Endothelial cell of umbilical vein (primary cell): Measurements from ENCODE around the gene ZNF776. TPM values are rescaled to one million over a fixed set of nuclear protein-coding genes. Genes with fewer than 3 reads are reported as not detected.

Source experiments
- BruUV-seq: library from RNA; stranded (reverse); fragments of 400-500 nt; replicated peaks from 2 replicates; lab custom pipeline; 2021; lab: Mats Ljungman, UMichigan
- CTCF ChIA-PET: fragments of 300-600, 350-600 bp; sonication (Branson Sonifier 250); formaldehyde crosslinking; loops from one replicate; lab custom pipeline; 2021; ENCODE audit warnings: antibody characterized with exemption, inconsistent platforms; lab: Charles Lee
- POLR2A ChIA-PET: fragments of 300-600, 350-600 bp; sonication (Branson Sonifier 250); formaldehyde crosslinking; loops from one replicate; lab custom pipeline; 2021; ENCODE audit warnings: antibody characterized with exemption, inconsistent platforms; lab: Charles Lee
- DNase-seq: peaks from one replicate; pipeline ENCODE4 v3.0.0-alpha.2; 2011; ENCODE audit warnings: low read depth, low spot score
- FAIRE-seq: peaks from 2 replicates; lab custom pipeline; 2011; peaks lifted over from hg19 to GRCh38; lab: Jason Lieb, UNC
- H2AFZ ChIP-seq: 2 replicates; pipeline ENCODE4 v1.6.0; 2012; ENCODE audit warnings: low read depth, low read length, control low read depth, inconsistent platforms
- H3K27ac ChIP-seq: 2 replicates; pipeline ENCODE4 v1.5.1; 2011; ENCODE audit warnings: low read depth, mild to moderate bottlenecking, control low read depth, low read length, moderate library complexity; ENCODE audit not compliant: insufficient read depth
- H3K27me3 ChIP-seq, 2 experiments: 2 replicates each; pipeline versions ENCODE4 v1.6.0 to v1.6.1; 2011; ENCODE audit warnings: low read length in 2 of 2, mixed read lengths in 1 of 2; ENCODE audit not compliant: control insufficient read depth in 2 of 2, insufficient read depth in 2 of 2
- H3K36me3 ChIP-seq, 2 experiments: 2 replicates in 1 of 2; 3 replicates in 1 of 2; pipeline ENCODE4 v1.5.1; 2011; ENCODE audit warnings: low read length in 2 of 2, mild to moderate bottlenecking in 1 of 2, moderate library complexity in 1 of 2; ENCODE audit not compliant: control insufficient read depth in 2 of 2, insufficient read depth in 2 of 2; ENCODE audit errors: extremely low read depth in 1 of 2
- H3K4me1 ChIP-seq: 3 replicates; pipeline ENCODE4 v1.5.1; 2011; ENCODE audit warnings: mild to moderate bottlenecking, low read length; ENCODE audit not compliant: control insufficient read depth, insufficient read depth; ENCODE audit errors: extremely low read depth
- H3K4me2 ChIP-seq: 2 replicates; pipeline ENCODE4 v1.6.1; 2011; ENCODE audit warnings: low read length, control low read depth, mixed read lengths; ENCODE audit not compliant: insufficient read depth
- H3K4me3 ChIP-seq, 3 experiments: fragments of 200-600 bp in 1 of 3; sonication (generic), shearing (Covaris generic) in 1 of 3; replicated peaks in 1 of 3; 2 replicates each; pipeline ENCODE4 v1.5.1; 2011 to 2016; ENCODE audit warnings: control low read depth in 3 of 3, low read length in 3 of 3, mild to moderate bottlenecking in 2 of 3, inconsistent platforms in 1 of 3, low read depth in 1 of 3, moderate library complexity in 1 of 3; ENCODE audit not compliant: insufficient read depth in 1 of 3
- H3K79me2 ChIP-seq: 2 replicates; pipeline ENCODE4 v1.6.0; 2012; ENCODE audit warnings: low read length, inconsistent platforms; ENCODE audit not compliant: control insufficient read depth, insufficient read depth
- H3K9ac ChIP-seq: replicated peaks from 2 replicates; pipeline ENCODE3; 2011; ENCODE audit warnings: low read length, control low read depth; ENCODE audit not compliant: insufficient read depth; ENCODE audit errors: extremely low read depth
- H3K9me1 ChIP-seq: replicated peaks from 3 replicates; pipeline ENCODE4 v1.6.0; 2011; ENCODE audit warnings: mild to moderate bottlenecking, low read length; ENCODE audit not compliant: control insufficient read depth, insufficient read depth; ENCODE audit errors: extremely low read depth
- H3K9me3 ChIP-seq: replicated peaks from 2 replicates; pipeline ENCODE4 v1.5.1; 2012; ENCODE audit warnings: low read length, inconsistent platforms; ENCODE audit not compliant: control insufficient read depth, insufficient read depth
- H4K20me1 ChIP-seq: replicated peaks from 2 replicates; pipeline ENCODE3; 2011; ENCODE audit warnings: mild to moderate bottlenecking, low read length; ENCODE audit not compliant: control insufficient read depth, insufficient read depth; ENCODE audit errors: extremely low read depth
- EZH2 ChIP-seq: IDR thresholded peaks from 2 replicates; pipeline ENCODE4 v1.6.1; 2012; ENCODE audit warnings: borderline replicate concordance, low read depth, mild to moderate bottlenecking, moderate library complexity, low read length, inconsistent platforms; ENCODE audit not compliant: severe bottlenecking
- FOS ChIP-seq: IDR thresholded peaks from 2 replicates; pipeline ENCODE4 v1.6.1; 2011; ENCODE audit warnings: mild to moderate bottlenecking, low read length, moderate library complexity, borderline replicate concordance; ENCODE audit not compliant: insufficient read depth
- GATA2 ChIP-seq: IDR thresholded peaks from 2 replicates; pipeline ENCODE4 v1.7.0; 2011; ENCODE audit warnings: low read depth, mild to moderate bottlenecking, moderate library complexity, mixed read lengths, low read length; ENCODE audit not compliant: insufficient read length, insufficient read depth
- JUN ChIP-seq: IDR thresholded peaks from 2 replicates; pipeline ENCODE4 v1.6.1; 2011; ENCODE audit warnings: borderline replicate concordance, low read depth; ENCODE audit not compliant: insufficient read length, insufficient read depth
- MYC ChIP-seq: IDR thresholded peaks from one replicate; pipeline ENCODE4 v1.6.1; 2011; ENCODE audit warnings: mild to moderate bottlenecking, low read depth, low read length
- POLR2A ChIP-seq: IDR thresholded peaks from 2 replicates; pipeline ENCODE4 v1.6.1; 2012; ENCODE audit warnings: low read depth, mild to moderate bottlenecking, control low read depth, low read length
- POLR2AphosphoS5 ChIP-seq: IDR thresholded peaks from 2 replicates; pipeline ENCODE4 v1.6.1; 2012; ENCODE audit warnings: low read depth, mild to moderate bottlenecking, control low read depth, low read length, moderate library complexity; ENCODE audit not compliant: insufficient read depth
- dilution Hi-C: fragments of 300-500 bp; cut with MboI; formaldehyde crosslinking; loops from one replicate; pipeline ENCODE4 v1.15.0; 2019; ENCODE audit warnings: low sequenced_read_pairs; ENCODE audit not compliant: extremely low pct_ligation_motif_present
- intact Hi-C: fragments of 100-400 bp; cut with micrococcal nuclease; formaldehyde crosslinking; loops from one replicate; pipeline ENCODE4 v1.10.0; 2022
- polyA plus RNA-seq, 4 experiments: library from polyadenylated mRNA; depleted of rRNA in 3 of 4; stranded (reverse) in 3 of 4; unstranded in 1 of 4; fragments of >200 nt; gene quantifications; 2 replicates each; pipeline versions ENCODE4 v1.2.1 to v1.2.3, GENCODE V29; 2011 to 2012; ENCODE audit warnings: missing spikeins in 1 of 4
- total RNA-seq: library from RNA; stranded (reverse); gene quantifications from 2 replicates; pipeline ENCODE4 v1.2.3, GENCODE V29; 2021
- TF ChIP-seq, protein P1 (sequence below), 2 donors: IDR thresholded peaks; 1 replicate in 1 of 2; 2 replicates in 1 of 2; pipeline ENCODE4 v1.5.1; 2011; ENCODE audit warnings: low read length in 2 of 2, mild to moderate bottlenecking in 2 of 2, moderate library complexity in 2 of 2, control low read depth in 1 of 2, inconsistent platforms in 1 of 2, low read depth in 1 of 2; ENCODE audit not compliant: insufficient read depth in 1 of 2; ENCODE audit errors: extremely low read depth in 1 of 2
- TF ChIP-seq, protein P2 (sequence below): IDR thresholded peaks from 2 replicates; pipeline ENCODE4 v1.6.1; 2011; ENCODE audit not compliant: insufficient read depth, insufficient read length

The ZNF776 gene
- total and polyA plus RNA-seq, 2 donors (not counting 3 experiments of a cell fraction or from before 2014, with no cell fraction given) = 5.7 to 12.1 TPM

DNA sequence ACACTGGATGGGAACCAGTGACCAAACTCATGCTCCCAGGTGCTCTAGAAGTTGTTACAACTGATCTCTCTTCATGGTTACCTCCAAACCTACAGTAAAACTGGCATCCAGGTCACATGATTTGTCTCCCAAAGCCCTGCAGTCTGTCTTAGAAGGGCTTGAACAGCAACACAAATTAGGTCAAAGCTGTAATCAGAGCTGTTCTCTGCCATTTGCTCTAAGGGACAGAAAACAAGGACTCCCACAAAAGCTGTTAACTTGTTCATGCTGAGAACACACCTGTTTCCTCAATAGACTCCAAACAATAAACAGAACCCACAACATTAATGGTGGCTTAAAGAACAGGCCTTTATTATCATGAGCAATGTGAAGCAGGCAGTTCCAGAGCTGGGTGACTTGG lies 27.2 kb upstream of the ZNF776 start:
- Histone ChIP-seq H3K9me3 (peaks cover 26% of the 10 kb centered on the region), H4K20me1 (no peaks in the 10 kb centered on the region), H3K9ac (no peak overlapping the region), H2AFZ (no peak overlapping the region), H3K27me3 (no peaks in the 10 kb centered on the region), H3K27ac (no peak overlapping the region), H3K4me1 (no peaks in the 10 kb centered on the region), H3K79me2 (no peaks in the 10 kb centered on the region), H3K4me2 (no peak overlapping the region), H3K36me3 (peaks cover 9 to 22% of the 10 kb centered on the region in 2 experiments), H3K9me1 (no peaks in the 10 kb centered on the region), H3K4me3 (no peak overlapping the region)
- intact Hi-C loops (no loop called here), dilution Hi-C loops (no loop called here)
- CTCF ChIA-PET = no interaction called here
- FAIRE-seq (no peak), DNase-seq (no peak)
- POLR2A ChIA-PET = no interaction called here
- no peak for TF ChIP-seq JUN
- TF ChIP-seq FOS = no peak
- TF ChIP-seq, protein P1, sequence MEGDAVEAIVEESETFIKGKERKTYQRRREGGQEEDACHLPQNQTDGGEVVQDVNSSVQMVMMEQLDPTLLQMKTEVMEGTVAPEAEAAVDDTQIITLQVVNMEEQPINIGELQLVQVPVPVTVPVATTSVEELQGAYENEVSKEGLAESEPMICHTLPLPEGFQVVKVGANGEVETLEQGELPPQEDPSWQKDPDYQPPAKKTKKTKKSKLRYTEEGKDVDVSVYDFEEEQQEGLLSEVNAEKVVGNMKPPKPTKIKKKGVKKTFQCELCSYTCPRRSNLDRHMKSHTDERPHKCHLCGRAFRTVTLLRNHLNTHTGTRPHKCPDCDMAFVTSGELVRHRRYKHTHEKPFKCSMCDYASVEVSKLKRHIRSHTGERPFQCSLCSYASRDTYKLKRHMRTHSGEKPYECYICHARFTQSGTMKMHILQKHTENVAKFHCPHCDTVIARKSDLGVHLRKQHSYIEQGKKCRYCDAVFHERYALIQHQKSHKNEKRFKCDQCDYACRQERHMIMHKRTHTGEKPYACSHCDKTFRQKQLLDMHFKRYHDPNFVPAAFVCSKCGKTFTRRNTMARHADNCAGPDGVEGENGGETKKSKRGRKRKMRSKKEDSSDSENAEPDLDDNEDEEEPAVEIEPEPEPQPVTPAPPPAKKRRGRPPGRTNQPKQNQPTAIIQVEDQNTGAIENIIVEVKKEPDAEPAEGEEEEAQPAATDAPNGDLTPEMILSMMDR (IDR thresholded peaks at IDR 0.05; ENCODE audit: extremely low read depth in 1 of 2, insufficient read depth in 1 of 2, low read depth in 1 of 2, low read length in 2 of 2) = no peak
- no peak for TF ChIP-seq GATA2
- TF ChIP-seq MYC = no peak
- TF ChIP-seq, protein P2, sequence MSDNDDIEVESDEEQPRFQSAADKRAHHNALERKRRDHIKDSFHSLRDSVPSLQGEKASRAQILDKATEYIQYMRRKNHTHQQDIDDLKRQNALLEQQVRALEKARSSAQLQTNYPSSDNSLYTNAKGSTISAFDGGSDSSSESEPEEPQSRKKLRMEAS = no peak
- TF ChIP-seq POLR2A = no peak
- TF ChIP-seq POLR2AphosphoS5 = no peak
- no peak for TF ChIP-seq EZH2
- no TSS peak for BruUV-seq
